GM19043 (cell line): ENCODE data around the gene SLC29A1.

Experiments
- ATAC-seq: cut with Tn5 transposase; IDR thresholded peaks from one replicate; pipeline ENCODE4 v1.9.1; 2021; ENCODE audit warnings: low read depth; ENCODE audit not compliant: unreplicated experiment

Gene SLC29A1

DNA sequence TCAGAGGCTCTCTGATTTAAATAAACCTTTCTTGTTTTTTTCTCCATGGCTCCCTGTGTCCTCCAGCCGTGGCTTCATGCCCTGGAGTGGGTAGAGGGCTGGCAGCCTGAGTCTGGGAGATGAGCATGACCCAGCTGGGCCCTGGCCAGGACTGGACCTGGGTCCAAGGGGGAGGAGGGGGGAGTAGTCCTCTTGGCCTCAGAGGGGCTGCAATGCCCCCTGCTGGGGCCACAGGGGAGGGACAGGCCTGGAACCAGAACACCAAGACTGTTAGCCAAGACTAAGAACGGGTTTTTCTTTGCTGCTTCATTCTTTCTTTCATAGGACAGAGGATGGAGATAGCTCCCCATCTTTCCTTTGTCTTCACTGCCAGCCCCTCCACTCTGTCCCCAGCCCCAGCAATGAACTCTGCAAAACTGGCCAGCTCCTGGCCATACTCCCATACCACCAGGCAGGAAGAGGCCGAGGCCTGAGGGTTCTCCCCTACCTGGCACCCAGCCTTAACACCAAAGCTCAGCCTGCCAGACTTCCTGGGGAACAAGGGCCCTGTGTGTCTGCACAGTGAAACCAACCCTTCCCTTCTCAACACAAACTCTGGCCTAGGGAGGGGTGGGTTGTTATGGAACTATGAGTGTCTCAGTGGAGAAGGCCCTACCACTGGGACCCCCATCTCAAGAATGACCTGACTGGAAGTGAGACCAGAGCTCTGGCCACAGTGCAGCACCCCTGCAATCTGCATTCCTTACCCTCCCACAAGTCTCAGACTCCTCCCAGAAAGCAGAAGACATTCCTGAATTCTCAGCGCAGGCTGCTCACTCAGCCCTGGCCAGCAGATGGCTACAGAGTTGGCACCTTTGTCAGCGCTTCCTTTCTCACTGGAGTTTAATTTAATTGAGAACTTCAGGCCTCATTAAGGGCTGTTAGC is 11.0 kb downstream of the SLC29A1 start:
- ATAC-seq, result no peak

- no peak for ATAC-seq
Observed at GRCh38 chr6:44235269-44235668, 11.9 kb downstream of the SLC29A1 start.

GRCh38 chr6:44235891-44236516 is 12.6 kb downstream of the SLC29A1 start:
- ATAC-seq, result no peak

DNA sequence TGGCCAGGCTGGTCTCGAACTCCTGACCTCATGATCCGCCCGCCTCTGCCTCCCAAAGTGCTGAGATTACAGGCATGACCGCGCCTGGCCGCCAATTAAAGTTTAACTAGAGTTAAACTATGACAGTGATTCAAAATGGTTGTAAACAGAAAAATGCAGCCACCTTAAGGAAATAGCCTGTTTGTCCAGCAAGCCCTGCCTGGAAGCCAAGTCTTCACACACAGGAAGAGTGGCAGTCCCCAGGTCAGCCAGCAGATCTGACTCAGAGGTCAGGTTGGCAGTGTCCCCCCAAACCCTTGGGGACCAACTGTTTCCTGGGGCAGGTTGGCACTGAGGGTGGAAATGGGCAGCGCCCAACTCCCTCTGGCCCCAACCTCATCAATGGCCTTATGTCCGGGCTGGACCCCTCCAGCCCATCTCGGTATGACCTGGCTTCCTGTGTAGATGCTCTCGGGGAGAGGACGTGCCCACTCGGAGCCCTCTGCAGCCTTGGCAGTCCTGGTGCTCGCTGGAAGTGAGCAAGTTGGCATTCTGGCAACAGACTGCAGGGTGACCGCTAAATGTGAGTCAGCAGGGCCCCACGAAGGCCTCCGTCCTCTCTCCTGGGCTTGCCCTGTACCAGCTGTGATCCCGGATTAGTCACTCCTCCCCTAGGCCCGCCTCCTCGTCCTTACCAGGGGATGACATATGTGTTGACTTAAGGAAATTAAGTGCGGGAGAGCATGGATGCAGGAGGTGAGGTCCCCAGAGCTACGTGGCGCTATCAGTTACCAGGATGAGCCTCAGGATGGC is 13.8 kb downstream of the SLC29A1 start:
- peak; percentile 64 for ATAC-seq

- ATAC-seq, result peak; percentile 79
Observed at GRCh38 chr6:44237813-44238433, 14.5 kb downstream of the SLC29A1 start.

GRCh38 chr6:44238687-44239350 is 15.4 kb downstream of the SLC29A1 start:
- no peak for ATAC-seq

- no peak for ATAC-seq
Observed at GRCh38 chr6:44243345-44243744, 19.9 kb downstream of the SLC29A1 start.

- no peak for ATAC-seq
Observed at GRCh38 chr6:44245391-44245911, 22.1 kb downstream of the SLC29A1 start.

DNA sequence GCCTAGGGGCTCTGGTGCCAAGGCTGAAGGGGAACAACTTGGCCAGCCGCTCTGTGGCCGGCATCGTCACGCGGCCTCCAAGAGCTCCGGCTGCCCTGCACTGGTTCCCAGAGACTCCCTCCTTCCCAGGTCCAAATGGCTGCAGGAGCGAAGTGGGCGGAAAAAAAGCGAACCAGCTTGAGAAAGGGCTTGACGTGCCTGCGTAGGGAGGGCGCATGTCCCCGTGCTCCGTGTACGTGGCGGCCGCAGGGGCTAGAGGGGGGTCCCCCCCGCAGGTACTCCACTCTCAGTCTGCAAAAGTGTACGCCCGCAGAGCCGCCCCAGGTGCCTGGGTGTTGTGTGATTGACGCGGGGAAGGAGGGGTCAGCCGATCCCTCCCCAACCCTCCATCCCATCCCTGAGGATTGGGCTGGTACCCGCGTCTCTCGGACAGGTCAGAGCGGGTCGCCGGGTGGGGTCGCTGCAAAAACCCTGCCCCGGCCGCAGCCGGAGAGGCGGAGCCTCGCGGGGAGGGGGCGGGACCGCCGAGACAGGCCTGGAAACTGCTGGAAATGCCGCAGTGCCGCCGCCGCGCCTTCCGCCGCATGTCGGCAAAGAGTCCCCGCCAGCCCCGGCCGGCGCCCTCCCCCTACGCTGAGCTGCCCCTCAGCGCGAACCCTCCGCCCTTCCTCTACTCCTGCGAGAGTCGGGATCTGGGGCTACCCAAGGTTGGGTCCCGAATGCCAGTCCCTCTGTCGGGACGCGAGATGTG is 22.7 kb downstream of the SLC29A1 start:
- peak; percentile 38 for ATAC-seq

DNA sequence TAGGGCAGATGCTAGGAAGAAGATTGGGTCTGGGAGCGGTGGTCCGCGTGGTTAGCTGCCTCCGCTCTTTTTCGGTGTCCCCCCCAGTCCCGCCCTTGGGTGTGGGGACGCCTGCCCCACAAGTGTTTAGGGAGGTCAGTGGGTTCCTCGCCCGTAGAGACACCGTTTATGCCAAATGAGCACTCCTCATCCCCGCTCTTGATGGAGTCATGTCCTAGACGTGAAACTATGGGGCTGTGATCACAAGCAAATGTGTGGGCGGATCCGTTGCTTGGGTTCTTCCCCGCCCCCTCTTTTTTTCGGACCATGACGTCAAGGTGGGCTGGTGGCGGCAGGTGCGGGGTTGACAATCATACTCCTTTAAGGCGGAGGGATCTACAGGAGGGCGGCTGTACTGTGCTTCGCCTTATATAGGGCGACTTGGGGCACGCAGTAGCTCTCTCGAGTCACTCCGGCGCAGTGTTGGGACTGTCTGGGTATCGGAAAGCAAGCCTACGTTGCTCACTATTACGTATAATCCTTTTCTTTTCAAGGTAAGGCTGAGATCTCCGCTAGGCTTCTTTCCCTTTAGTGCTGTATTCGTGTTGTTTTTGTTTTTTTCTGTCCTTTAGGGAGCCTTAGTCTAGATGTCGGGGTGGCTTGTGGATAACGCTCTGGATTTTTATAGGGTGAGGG is 23.4 kb downstream of the SLC29A1 start, which contains the start of gene HSP90AB1:
Gene HSP90AB1, plus strand, starts transcription at position 439 of the 675 bp plus-strand sequence. CDS start 1,529 bp downstream, outside the sequence.
- ATAC-seq, result peak; percentile 68

DNA sequence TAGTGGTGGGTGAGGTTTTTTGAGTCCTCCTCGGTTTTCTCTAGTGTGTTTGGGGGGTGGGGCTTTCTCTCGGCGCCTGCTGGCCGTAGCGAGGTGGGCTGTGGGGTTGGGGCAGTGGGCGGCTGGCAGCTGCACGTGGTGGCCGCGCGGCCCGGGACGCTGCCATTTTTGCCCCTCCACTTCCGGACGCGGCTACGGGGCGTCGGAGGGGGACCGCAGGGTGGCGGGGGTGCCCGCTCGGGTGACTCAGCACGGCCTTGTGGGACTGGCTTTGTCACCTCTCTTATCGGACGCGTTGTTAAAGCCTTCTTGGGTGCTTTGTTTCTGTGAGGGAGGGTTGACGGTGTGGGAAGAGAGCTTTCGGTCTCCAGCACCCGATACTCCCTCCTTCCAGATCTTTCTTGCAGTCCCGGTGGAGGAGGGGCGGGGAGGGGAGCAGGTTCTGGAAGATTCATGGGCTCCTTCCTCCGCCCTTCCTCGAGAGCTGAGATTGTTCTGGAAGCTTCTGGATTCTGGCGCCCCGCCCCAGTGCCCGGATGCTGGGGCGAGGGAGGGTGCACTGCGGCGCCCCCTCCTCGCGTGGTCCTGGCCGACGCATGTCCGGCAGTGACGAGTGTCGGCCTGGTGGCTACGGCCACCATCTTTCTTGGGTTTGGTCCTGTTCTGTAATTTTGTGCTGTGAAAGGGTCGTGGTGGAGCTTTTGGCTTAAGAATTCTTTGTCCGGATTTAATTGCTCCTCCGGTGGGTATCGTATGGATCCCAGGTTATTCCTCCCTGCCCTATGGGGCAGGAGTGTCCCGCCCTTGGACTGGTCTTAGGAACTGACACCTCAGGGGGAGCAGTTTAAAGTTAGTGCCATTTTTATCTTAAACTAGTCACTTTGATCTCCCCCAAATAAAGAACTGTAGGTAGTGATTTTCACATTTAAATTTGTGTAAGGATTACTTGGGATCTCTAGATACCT is 24.2 kb downstream of the SLC29A1 start:
- ATAC-seq, result no peak

DNA sequence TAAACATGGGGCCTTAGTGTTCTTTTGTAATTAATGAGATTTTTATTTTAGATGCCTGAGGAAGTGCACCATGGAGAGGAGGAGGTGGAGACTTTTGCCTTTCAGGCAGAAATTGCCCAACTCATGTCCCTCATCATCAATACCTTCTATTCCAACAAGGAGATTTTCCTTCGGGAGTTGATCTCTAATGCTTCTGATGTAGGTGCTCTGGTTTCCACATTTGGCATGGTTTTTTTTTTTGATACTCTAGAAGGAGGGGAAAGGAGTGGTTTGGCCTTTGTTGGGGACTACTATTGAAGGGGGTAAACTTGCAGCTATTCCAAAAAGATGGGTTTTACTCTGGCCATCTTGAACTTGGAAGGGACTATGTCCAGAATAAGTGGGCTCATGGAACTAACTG is 25.2 kb downstream of the SLC29A1 start:
- ATAC-seq, result no peak

GRCh38 chr6:44249082-44249748 is 25.8 kb downstream of the SLC29A1 start:
- no peak for ATAC-seq

DNA sequence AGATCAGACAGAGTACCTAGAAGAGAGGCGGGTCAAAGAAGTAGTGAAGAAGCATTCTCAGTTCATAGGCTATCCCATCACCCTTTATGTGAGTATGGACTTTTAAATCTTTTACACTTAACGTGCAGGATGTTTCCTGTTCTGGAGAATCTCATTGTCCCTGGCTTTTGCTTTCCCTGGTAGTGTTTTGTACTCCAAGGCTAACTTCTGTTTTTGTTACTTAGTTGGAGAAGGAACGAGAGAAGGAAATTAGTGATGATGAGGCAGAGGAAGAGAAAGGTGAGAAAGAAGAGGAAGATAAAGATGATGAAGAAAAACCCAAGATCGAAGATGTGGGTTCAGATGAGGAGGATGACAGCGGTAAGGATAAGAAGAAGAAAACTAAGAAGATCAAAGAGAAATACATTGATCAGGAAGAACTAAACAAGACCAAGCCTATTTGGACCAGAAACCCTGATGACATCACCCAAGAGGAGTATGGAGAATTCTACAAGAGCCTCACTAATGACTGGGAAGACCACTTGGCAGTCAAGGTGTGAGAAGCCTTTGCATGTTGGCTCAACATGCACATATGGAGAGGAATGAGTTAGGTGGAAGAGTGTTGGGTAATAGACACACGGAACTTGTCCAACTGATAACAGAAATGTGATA is 26.8 kb downstream of the SLC29A1 start:
- no peak for ATAC-seq

DNA sequence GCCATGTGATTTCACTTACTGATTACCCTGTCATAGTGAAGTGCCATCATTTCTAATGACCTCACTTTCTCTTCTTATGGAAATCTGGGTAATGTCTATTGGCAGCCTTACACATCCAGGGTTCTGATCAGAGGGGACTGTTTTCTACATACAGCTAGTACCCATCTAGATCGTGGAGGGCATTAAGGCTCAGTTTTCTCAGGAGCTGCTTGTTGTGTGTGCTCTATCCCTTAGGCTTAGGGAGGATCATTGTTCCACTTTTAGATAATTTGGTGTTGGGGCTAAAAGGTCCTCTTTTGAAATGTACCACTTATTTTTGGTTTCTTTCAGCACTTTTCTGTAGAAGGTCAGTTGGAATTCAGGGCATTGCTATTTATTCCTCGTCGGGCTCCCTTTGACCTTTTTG is 27.3 kb downstream of the SLC29A1 start:
- no peak for ATAC-seq
